PFSK-1 (cell line): ENCODE measurements around the gene ACTRT2.

Experiments
- FOXP2 ChIP-seq: optimal IDR thresholded peaks from 2 replicates; pipeline ENCODE3; 2011; ENCODE audit warnings: borderline replicate concordance, control low read depth, inconsistent platforms; ENCODE audit not compliant: insufficient read depth; ENCODE audit errors: extremely low read length, extremely low read depth
- POLR2AphosphoS5 ChIP-seq: IDR thresholded peaks from 2 replicates; pipeline ENCODE4 v1.6.1; 2012; ENCODE audit warnings: low read depth, mild to moderate bottlenecking, control low read depth, low read length, moderate library complexity
- REST ChIP-seq, 2 experiments: IDR thresholded peaks; 2 replicates each; pipeline versions ENCODE4 v1.6.1 to v1.8.0; 2011 to 2012; ENCODE audit warnings: low read depth in 2 of 2, low read length in 2 of 2, control low read depth in 1 of 2, inconsistent platforms in 1 of 2, mild to moderate bottlenecking in 1 of 2, moderate library complexity in 1 of 2; ENCODE audit not compliant: insufficient read depth in 1 of 2
- SIN3A ChIP-seq: IDR thresholded peaks from 2 replicates; pipeline ENCODE4 v1.6.1; 2012; ENCODE audit warnings: mild to moderate bottlenecking, low read length, moderate library complexity, borderline replicate concordance; ENCODE audit not compliant: insufficient read depth
- TAF1 ChIP-seq: IDR thresholded peaks from 2 replicates; pipeline ENCODE4 v1.6.1; 2012; ENCODE audit warnings: low read length, control low read depth, borderline replicate concordance; ENCODE audit not compliant: insufficient read depth

The ACTRT2 gene

GRCh38 chr1:3056641-3057040 lies 35.4 kb downstream of the ACTRT2 start:
- TF ChIP-seq TAF1 = no peak
- TF ChIP-seq REST (IDR thresholded peaks at IDR 0.05; ENCODE audit: insufficient read depth in 1 of 2, low read depth in 2 of 2, low read length in 2 of 2) = no peak
- TF ChIP-seq POLR2AphosphoS5 = no peak
- no peak for TF ChIP-seq SIN3A
- no peak for TF ChIP-seq FOXP2

GRCh38 chr1:3058263-3059030 lies 37.2 kb downstream of the ACTRT2 start:
- TF ChIP-seq FOXP2 = no peak
- no peak for TF ChIP-seq SIN3A
- TF ChIP-seq REST (IDR thresholded peaks at IDR 0.05; ENCODE audit: insufficient read depth in 1 of 2, low read depth in 2 of 2, low read length in 2 of 2) = no peak
- TF ChIP-seq POLR2AphosphoS5 = no peak
- TF ChIP-seq TAF1 = no peak

GRCh38 chr1:3060127-3060526 lies 38.9 kb downstream of the ACTRT2 start:
- TF ChIP-seq TAF1 (no peak), FOXP2 (no peak), POLR2AphosphoS5 (no peak), REST (IDR thresholded peaks at IDR 0.05; ENCODE audit: insufficient read depth in 1 of 2, low read depth in 2 of 2, low read length in 2 of 2) (no peak), SIN3A (no peak)

- TF ChIP-seq POLR2AphosphoS5 (no peak), REST (IDR thresholded peaks at IDR 0.05; ENCODE audit: insufficient read depth in 1 of 2, low read depth in 2 of 2, low read length in 2 of 2) (no peak), FOXP2 (no peak), SIN3A (no peak), TAF1 (no peak)
Observed at GRCh38 chr1:3060601-3061551, 39.6 kb downstream of the ACTRT2 start.
